Stomach smooth muscle (tissue), 2 donors: ENCODE data around the gene MED27.

Experiments used
- H3K27ac ChIP-seq: one replicate; pipeline ENCODE4 v1.7.0; 2013; ENCODE audit warnings: mild to moderate bottlenecking, low read length, inconsistent platforms
- H3K27me3 ChIP-seq, 2 donors: one replicate each; pipeline ENCODE4 v1.7.0; 2013; ENCODE audit warnings: low read length in 2 of 2; ENCODE audit not compliant: insufficient read depth in 2 of 2, control insufficient read depth in 1 of 2
- H3K36me3 ChIP-seq, 2 donors: one replicate each; pipeline ENCODE4 v1.7.0; 2013; ENCODE audit warnings: low read length in 2 of 2; ENCODE audit not compliant: control insufficient read depth in 2 of 2, insufficient read depth in 2 of 2
- H3K4me1 ChIP-seq: one replicate; pipeline ENCODE4 v1.7.0; 2013; ENCODE audit warnings: low read length; ENCODE audit not compliant: control insufficient read depth, insufficient read depth
- H3K4me3 ChIP-seq, 2 donors: one replicate each; pipeline ENCODE4 v1.7.0; 2013; ENCODE audit warnings: low read length in 2 of 2
- H3K9ac ChIP-seq, 2 donors: one replicate each; pipeline ENCODE4 v1.7.0; 2013; ENCODE audit warnings: low read length in 2 of 2, mild to moderate bottlenecking in 1 of 2
- H3K9me3 ChIP-seq, 2 donors: one replicate each; pipeline ENCODE4 v1.7.0; 2013; ENCODE audit warnings: low read length in 2 of 2; ENCODE audit not compliant: control insufficient read depth in 2 of 2
- donor health status: healthy.
- donor health status: Pancreatic carcinoma.

MED27 gene

GRCh38 chr9:132027752-132028663, 51.7 kb downstream of the MED27 start:
- Histone ChIP-seq H3K36me3 (no peaks in the 10 kb centered on the region), H3K27me3 (no peaks in the 10 kb centered on the region), H3K4me1 (peaks cover 2% of the 10 kb centered on the region), H3K9me3 (no peaks in the 10 kb centered on the region), H3K9ac (no peak overlapping the region), H3K27ac (no peak overlapping the region), H3K4me3 (no peak overlapping the region)

GRCh38 chr9:132026932-132027585, 52.6 kb downstream of the MED27 start:
- H3K9me3 ChIP-seq: no peaks in the 10 kb centered on the region
- no peak overlapping the region for H3K27ac ChIP-seq
- H3K4me1 ChIP-seq: peaks cover 2% of the 10 kb centered on the region
- H3K27me3 ChIP-seq: no peaks in the 10 kb centered on the region
- no peak overlapping the region for H3K4me3 ChIP-seq
- no peak overlapping the region for H3K9ac ChIP-seq
- no peaks in the 10 kb centered on the region for H3K36me3 ChIP-seq

GRCh38 chr9:132025766-132026165, 53.9 kb downstream of the MED27 start:
- Histone ChIP-seq H3K36me3 (no peaks in the 10 kb centered on the region), H3K9me3 (no peaks in the 10 kb centered on the region), H3K4me1 (peaks cover 2% of the 10 kb centered on the region), H3K27me3 (no peaks in the 10 kb centered on the region), H3K27ac (no peak overlapping the region), H3K9ac (no peak overlapping the region), H3K4me3 (no peak overlapping the region)

- Histone ChIP-seq H3K9me3 (no peaks in the 10 kb centered on the region), H3K9ac (no peak overlapping the region), H3K4me3 (no peak overlapping the region), H3K4me1 (no peaks in the 10 kb centered on the region), H3K36me3 (no peaks in the 10 kb centered on the region), H3K27ac (no peak overlapping the region), H3K27me3 (no peaks in the 10 kb centered on the region)
Measured at GRCh38 chr9:132024589-132024988, 55.1 kb downstream of the MED27 start.

- Histone ChIP-seq H3K4me3 (no peak overlapping the region), H3K36me3 (no peaks in the 10 kb centered on the region), H3K9ac (no peak overlapping the region), H3K4me1 (no peaks in the 10 kb centered on the region), H3K27me3 (no peaks in the 10 kb centered on the region), H3K9me3 (no peaks in the 10 kb centered on the region), H3K27ac (no peak overlapping the region)
Measured at GRCh38 chr9:132023419-132024180, 56.1 kb downstream of the MED27 start.

GRCh38 chr9:132020820-132021510, 58.7 kb downstream of the MED27 start:
- H3K27ac ChIP-seq: no peak overlapping the region
- no peaks in the 10 kb centered on the region for H3K36me3 ChIP-seq
- no peaks in the 10 kb centered on the region for H3K4me1 ChIP-seq
- no peaks in the 10 kb centered on the region for H3K9me3 ChIP-seq
- no peak overlapping the region for H3K4me3 ChIP-seq
- H3K9ac ChIP-seq: no peak overlapping the region
- no peaks in the 10 kb centered on the region for H3K27me3 ChIP-seq

- no peak overlapping the region for H3K27ac ChIP-seq
- no peaks in the 10 kb centered on the region for H3K4me1 ChIP-seq
- H3K9me3 ChIP-seq: no peaks in the 10 kb centered on the region
- H3K27me3 ChIP-seq: no peaks in the 10 kb centered on the region
- no peaks in the 10 kb centered on the region for H3K36me3 ChIP-seq
- H3K9ac ChIP-seq: no peak overlapping the region
- H3K4me3 ChIP-seq: no peak overlapping the region
Measured at GRCh38 chr9:132020272-132020671, 59.4 kb downstream of the MED27 start.

- H3K4me3 ChIP-seq: no peak overlapping the region
- no peak overlapping the region for H3K27ac ChIP-seq
- no peaks in the 10 kb centered on the region for H3K27me3 ChIP-seq
Measured at GRCh38 chr9:132019702-132020101, 60.0 kb downstream of the MED27 start.

GRCh38 chr9:132018957-132019405, 60.7 kb downstream of the MED27 start:
- Histone ChIP-seq H3K4me1 (no peaks in the 10 kb centered on the region), H3K27ac (no peak overlapping the region), H3K4me3 (no peak overlapping the region), H3K36me3 (no peaks in the 10 kb centered on the region), H3K9me3 (no peaks in the 10 kb centered on the region), H3K27me3 (no peaks in the 10 kb centered on the region), H3K9ac (no peak overlapping the region)

More at GRCh38 chr9:132019702-132020101, 60.0 kb downstream of the MED27 start:
- no peaks in the 10 kb centered on the region for H3K9me3 ChIP-seq
- no peak overlapping the region for H3K9ac ChIP-seq
- no peaks in the 10 kb centered on the region for H3K4me1 ChIP-seq
- no peaks in the 10 kb centered on the region for H3K36me3 ChIP-seq

GRCh38 chr9:132016456-132016855, 63.2 kb downstream of the MED27 start:
- no peaks in the 10 kb centered on the region for H3K9me3 ChIP-seq
- H3K36me3 ChIP-seq: peaks cover 0 to 7% of the 10 kb centered on the region in 2 donors
- H3K27me3 ChIP-seq: no peaks in the 10 kb centered on the region
- H3K4me1 ChIP-seq: no peaks in the 10 kb centered on the region
- no peak overlapping the region for H3K27ac ChIP-seq
- no peak overlapping the region for H3K4me3 ChIP-seq
- no peak overlapping the region for H3K9ac ChIP-seq
